Vagina (tissue), 2 donors: ENCODE data around the gene PTDSS2.

Source experiments
- CTCF ChIP-seq, 3 experiments: fragments of 450-650 bp in 2 of 3; fragments of 200-600 bp in 1 of 3; sonication (generic) in 1 of 3; IDR thresholded peaks; one replicate each; pipeline ENCODE4 v1.5.1; 2017 to 2019; ENCODE audit warnings: antibody characterized with exemption in 3 of 3, mild to moderate bottlenecking in 2 of 3, moderate library complexity in 2 of 3
- POLR2A ChIP-seq, 2 donors: fragments of 450-650 bp; IDR thresholded peaks; one replicate each; pipeline ENCODE4 v1.6.1; 2017; ENCODE audit warnings: antibody characterized with exemption in 2 of 2, mild to moderate bottlenecking in 2 of 2, moderate library complexity in 2 of 2
- POLR2AphosphoS5 ChIP-seq, 2 donors: sonication (generic); formaldehyde crosslinking; IDR thresholded peaks; one replicate each; pipeline ENCODE4 v1.9.0; 2017; ENCODE audit warnings: antibody characterized with exemption in 2 of 2, mild to moderate bottlenecking in 2 of 2, low read depth in 1 of 2; ENCODE audit not compliant: insufficient read depth in 1 of 2

- TF ChIP-seq CTCF (IDR thresholded peaks at IDR 0.05) (no peak), POLR2A (IDR thresholded peaks at IDR 0.05) (no peak), POLR2AphosphoS5 (IDR thresholded peaks at IDR 0.05; ENCODE audit: insufficient read depth in 1 of 2, low read depth in 1 of 2) (no peak)
Observed at GRCh38 chr11:472272-472671, 22.2 kb downstream of the PTDSS2 start.
